K562 (cell line): Measurements from ENCODE around the gene NOPCHAP1. TPM values are rescaled to one million over a fixed set of nuclear protein-coding genes. Genes with fewer than 3 reads are reported as not detected.

Source experiments
- BHLHE40 ChIP-seq: IDR thresholded peaks from 2 replicates; pipeline ENCODE4 v1.6.1; 2011; ENCODE audit warnings: low read length, improper control_type of control experiment
- CTBP1 ChIP-seq: fragments of 450-650 bp; IDR thresholded peaks from 2 replicates; pipeline ENCODE4 v1.6.1; 2016; ENCODE audit warnings: borderline replicate concordance
- DPF2 ChIP-seq: fragments of 450-650 bp; IDR thresholded peaks from 2 replicates; pipeline ENCODE4 v1.6.1; 2016
- EP300 ChIP-seq: IDR thresholded peaks from 2 replicates; pipeline ENCODE4 v1.6.1; 2012; ENCODE audit warnings: low read length, improper control_type of control experiment
- FOSL1 ChIP-seq: fragments of 200-800 bp; sonication (Bioruptor generic); conservative IDR thresholded peaks from 2 replicates; pipeline ENCODE4 v1.6.1; 2016; ENCODE audit warnings: missing genetic modification characterization, missing compliant biosample characterization
- HES1 ChIP-seq: fragments of 450-650 bp; IDR thresholded peaks from 2 replicates; pipeline ENCODE4 v1.6.1; 2016; ENCODE audit warnings: low read depth, mild to moderate bottlenecking, moderate library complexity
- JUN ChIP-seq, 2 experiments: sonication (generic) in 1 of 2; formaldehyde crosslinking in 1 of 2; IDR thresholded peaks; 2 replicates each; pipeline versions ENCODE4 v1.6.1 to v1.8.0; 2012 to 2022; ENCODE audit warnings: borderline replicate concordance in 2 of 2, mild to moderate bottlenecking in 2 of 2, improper control_type of control experiment in 1 of 2, low read depth in 1 of 2, low read length in 1 of 2, missing genetic modification reagents in 1 of 2
- JUND ChIP-seq, 2 experiments: IDR thresholded peaks; 2 replicates in 1 of 2; 3 replicates in 1 of 2; pipeline ENCODE4 v1.6.1; 2011; ENCODE audit warnings: borderline replicate concordance in 2 of 2, low read depth in 2 of 2, low read length in 2 of 2, improper control_type of control experiment in 1 of 2, missing biosample characterization in 1 of 2, missing genetic modification characterization in 1 of 2, missing genetic modification reagents in 1 of 2
- L3MBTL2 ChIP-seq: fragments of 450-650 bp; IDR thresholded peaks from 2 replicates; pipeline ENCODE4 v1.6.1; 2016; ENCODE audit warnings: mild to moderate bottlenecking, moderate library complexity
- LEF1 ChIP-seq: fragments of 450-650 bp; IDR thresholded peaks from 2 replicates; pipeline ENCODE4 v1.6.1; 2016; ENCODE audit warnings: mild to moderate bottlenecking
- MTA2 ChIP-seq: fragments of 450-650 bp; IDR thresholded peaks from 2 replicates; pipeline ENCODE4 v1.6.1; 2016; ENCODE audit warnings: low read depth
- NFIX ChIP-seq: fragments of 250-450 bp; sonication (Bioruptor Pico); IDR thresholded peaks from 2 replicates; pipeline ENCODE4 v1.4.0; 2020; ENCODE audit warnings: low read depth, mild to moderate bottlenecking, moderate library complexity
- NR2C2 ChIP-seq, 2 experiments: fragments of 200-800 bp in 1 of 2; sonication (Bioruptor generic) in 1 of 2; sonication (generic) in 1 of 2; formaldehyde crosslinking in 1 of 2; IDR thresholded peaks; 2 replicates each; pipeline versions ENCODE4 v1.6.1 to v1.8.0; 2016 to 2022; ENCODE audit warnings: mild to moderate bottlenecking in 1 of 2, missing compliant biosample characterization in 1 of 2, missing genetic modification characterization in 1 of 2, missing genetic modification reagents in 1 of 2
- NR4A1 ChIP-seq, 2 experiments: fragments of 250-450 bp in 1 of 2; fragments of 450-650 bp in 1 of 2; sonication (Bioruptor Pico) in 1 of 2; IDR thresholded peaks; 2 replicates each; pipeline versions ENCODE4 v1.4.0 to v1.6.1; 2016 to 2020; ENCODE audit warnings: mild to moderate bottlenecking in 2 of 2, missing compliant biosample characterization in 1 of 2, missing genetic modification characterization in 1 of 2, moderate library complexity in 1 of 2
- POU5F1 ChIP-seq: fragments of 150-350 bp; IDR thresholded peaks from 2 replicates; pipeline ENCODE4 v1.6.1; 2014; ENCODE audit warnings: borderline replicate concordance, low read length, low read depth, mild to moderate bottlenecking; ENCODE audit not compliant: partially characterized antibody
- RBBP5 ChIP-seq: fragments of 200-600 bp; sonication (generic); IDR thresholded peaks from 2 replicates; pipeline ENCODE4 v1.6.1; 2012; ENCODE audit warnings: borderline replicate concordance, mild to moderate bottlenecking, low read length, control low read depth, inconsistent platforms; ENCODE audit not compliant: insufficient read depth, poor library complexity, severe bottlenecking
- ZNF318 ChIP-seq, 2 experiments: fragments of 450-650 bp; IDR thresholded peaks; 2 replicates each; pipeline ENCODE4 v1.6.1; 2016; ENCODE audit warnings: mild to moderate bottlenecking in 2 of 2, borderline replicate concordance in 1 of 2, low read depth in 1 of 2, moderate library complexity in 1 of 2
- polyA plus RNA-seq, 8 experiments: library from polyadenylated mRNA; depleted of rRNA in 4 of 8; stranded (reverse) in 5 of 8; unstranded in 3 of 8; fragments of >200 nt; fragmentation: Nextera tagmentation in 2 of 8; fragmentation: Illumina TruSeq in 1 of 8; extraction: Ambion mirVana in 2 of 8; extraction: Trizol in 1 of 8; gene quantifications; 2 replicates each; pipeline versions ENCODE4 v1.2.1 to v1.2.3, GENCODE V29; 2011 to 2014; ENCODE audit warnings: inconsistent platforms in 1 of 8, missing spikeins in 1 of 8
- total RNA-seq, 7 experiments: library from RNA; depleted of rRNA in 6 of 7; stranded (reverse); fragments of >200 nt in 6 of 7; fragmentation: Illumina TruSeq in 2 of 7; extraction: Trizol in 2 of 7; gene quantifications; 2 replicates each; pipeline versions ENCODE4 v1.2.1 to v1.2.3, GENCODE V29; 2011 to 2021; ENCODE audit warnings: low replicate concordance in 1 of 7

The NOPCHAP1 gene
- total and polyA plus RNA-seq, 9 of the 15 experiments (the other 6 are each of a cell fraction or from before 2014, with no cell fraction given): 19.4 to 108 (median 33.4) TPM

- TF ChIP-seq CTBP1 (peak; percentile 31; the same call in 1 of the 2 replicates), JUN (IDR thresholded peaks at IDR 0.05; ENCODE audit: borderline replicate concordance, low read depth, low read length) (peak; percentile 89), JUN (CRISPR knock-in tag; IDR thresholded peaks at IDR 0.05; ENCODE audit: borderline replicate concordance) (no peak), MTA2 (peak; percentile 23; the same call in 1 of the 2 replicates), EP300 (peak; percentile 65), NR2C2 (CRISPR knock-in tag; IDR thresholded peaks at IDR 0.05) (no peak), NR2C2 (tag; IDR thresholded peaks at IDR 0.05) (peak; percentile 95), FOSL1 (peak; percentile 96), POU5F1 (no peak), L3MBTL2 (peak; percentile 18; the same call in 1 of the 2 replicates), NR4A1 (CRISPR knock-in tag; IDR thresholded peaks at IDR 0.05) (no peak), NR4A1 (tag; IDR thresholded peaks at IDR 0.05) (0 out of 2 replicates have a peak, but pooled peaks have one; percentile 25), DPF2 (peak; percentile 81), LEF1 (peak; percentile 73; the same call in 1 of the 2 replicates), RBBP5 (peak; percentile 51), NFIX (no peak), BHLHE40 (no peak; the same call in none of the 2 replicates), ZNF318 (IDR thresholded peaks at IDR 0.05; ENCODE audit: borderline replicate concordance in 1 of 2, low read depth in 1 of 2) (peak in 1 of 2 experiments; percentile 60; a peak in 2 of 4 replicates), JUND (IDR thresholded peaks at IDR 0.05; ENCODE audit: borderline replicate concordance, low read depth, low read length) (peak; percentile 96), JUND (tag; IDR thresholded peaks at IDR 0.05; ENCODE audit: borderline replicate concordance, low read depth, low read length) (peak; percentile 97), HES1 (peak; percentile 31; the same call in 1 of the 2 replicates)
Measured at GRCh38 chr12:104959335-104959841, 26.7 kb upstream of the NOPCHAP1 start (continued).
